RWPE1 (cell line): ENCODE results near the gene KCNQ2.

ENCODE experiments used
- CTCF ChIA-PET: fragments of 350-600 bp; sonication (Branson Sonifier 250); formaldehyde crosslinking; extraction: SDS; loops from one replicate; lab custom pipeline; 2021; lab: Yijun Ruan, JAX
- POLR2A ChIA-PET: fragments of 400-600 bp; formaldehyde crosslinking; extraction: SDS; loops from one replicate; lab custom pipeline; 2020; ENCODE audit warnings: antibody characterized with exemption; ENCODE audit not compliant: low non-redundant PET; lab: Yijun Ruan, JAX
- DNase-seq: peaks from one replicate; pipeline ENCODE4 v3.0.0; 2012; ENCODE audit warnings: low spot score
- H3K27ac ChIP-seq: fragments of 450-650 bp; 2 replicates; pipeline ENCODE4 v1.5.1; 2017
- TF ChIP-seq, protein P1 (sequence below): fragments of 450-650 bp; conservative IDR thresholded peaks from 2 replicates; pipeline ENCODE4 v1.5.1; 2017; ENCODE audit warnings: low read depth, mild to moderate bottlenecking

KCNQ2 gene

DNA sequence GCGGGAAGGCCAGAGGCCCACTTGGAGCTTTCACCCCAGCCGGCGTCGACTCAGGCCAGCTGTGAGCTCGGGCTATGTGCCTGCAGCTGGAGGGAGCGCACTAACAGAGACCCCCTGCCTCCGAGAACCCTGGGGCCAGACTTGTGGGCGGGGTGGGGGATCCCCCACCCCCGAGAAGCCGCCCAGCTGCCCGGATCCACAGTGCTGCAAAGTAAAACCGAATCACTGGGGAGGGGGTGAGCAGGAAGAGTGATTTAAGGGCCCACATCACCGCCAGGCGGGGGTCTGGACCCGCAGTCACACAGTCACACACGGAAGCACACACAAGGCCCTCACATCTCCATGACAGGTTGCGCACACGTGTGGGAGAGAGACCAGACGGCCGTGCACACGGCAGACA is 48.7 kb downstream of the KCNQ2 start:
- no peak for DNase-seq
- no peak overlapping the region for H3K27ac ChIP-seq
- ChIA-PET CTCF (no interaction called here), POLR2A (interaction anchor here (0.6 kb wide), 1 partner anchor 14 kb away, joined by 3 read pairs; no protein-coding TSS in a partner anchor)
- TF ChIP-seq, protein P1, sequence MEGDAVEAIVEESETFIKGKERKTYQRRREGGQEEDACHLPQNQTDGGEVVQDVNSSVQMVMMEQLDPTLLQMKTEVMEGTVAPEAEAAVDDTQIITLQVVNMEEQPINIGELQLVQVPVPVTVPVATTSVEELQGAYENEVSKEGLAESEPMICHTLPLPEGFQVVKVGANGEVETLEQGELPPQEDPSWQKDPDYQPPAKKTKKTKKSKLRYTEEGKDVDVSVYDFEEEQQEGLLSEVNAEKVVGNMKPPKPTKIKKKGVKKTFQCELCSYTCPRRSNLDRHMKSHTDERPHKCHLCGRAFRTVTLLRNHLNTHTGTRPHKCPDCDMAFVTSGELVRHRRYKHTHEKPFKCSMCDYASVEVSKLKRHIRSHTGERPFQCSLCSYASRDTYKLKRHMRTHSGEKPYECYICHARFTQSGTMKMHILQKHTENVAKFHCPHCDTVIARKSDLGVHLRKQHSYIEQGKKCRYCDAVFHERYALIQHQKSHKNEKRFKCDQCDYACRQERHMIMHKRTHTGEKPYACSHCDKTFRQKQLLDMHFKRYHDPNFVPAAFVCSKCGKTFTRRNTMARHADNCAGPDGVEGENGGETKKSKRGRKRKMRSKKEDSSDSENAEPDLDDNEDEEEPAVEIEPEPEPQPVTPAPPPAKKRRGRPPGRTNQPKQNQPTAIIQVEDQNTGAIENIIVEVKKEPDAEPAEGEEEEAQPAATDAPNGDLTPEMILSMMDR, result no peak

- no peak for DNase-seq
- TF ChIP-seq, protein P1, result no peak
- no peak overlapping the region for H3K27ac ChIP-seq
- POLR2A ChIA-PET, result no interaction called here
- CTCF ChIA-PET, result interaction anchor here (0.6 to 1.4 kb wide), 3 partner anchors 23 to 113 kb away, joined by 3 to 4 read pairs (median 3); no protein-coding TSS in a partner anchor
These were observed 49.8 kb downstream of the KCNQ2 start for GRCh38 chr20:63422653-63423052.

DNA sequence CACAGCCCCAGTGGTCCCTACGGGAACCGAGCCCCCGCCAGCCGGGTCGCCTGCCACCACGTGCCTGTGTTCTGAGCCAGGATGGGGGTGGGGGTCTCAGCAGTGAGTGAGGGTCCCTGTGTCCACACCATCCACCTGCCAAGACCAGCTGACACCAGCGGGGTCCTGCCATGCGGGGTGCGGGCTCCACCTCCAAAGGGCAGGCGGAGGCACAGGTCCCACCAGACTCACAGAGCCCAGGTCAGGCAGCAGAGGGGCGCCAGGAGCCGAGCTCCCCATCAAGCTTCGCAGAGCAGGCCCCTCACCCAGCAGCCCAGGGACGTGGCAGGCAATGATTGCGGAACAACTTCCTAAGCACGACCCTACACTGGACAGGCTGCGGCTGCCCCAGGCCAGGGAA is 50.5 kb downstream of the KCNQ2 start:
- CTCF ChIA-PET, result interaction anchor here (0.7 to 1.4 kb wide), 2 partner anchors 74 to 460 kb away, joined by 3 to 4 read pairs; no protein-coding TSS in a partner anchor
- no peak overlapping the region for H3K27ac ChIP-seq
- DNase-seq, result no peak
- TF ChIP-seq, protein P1, result no peak
- POLR2A ChIA-PET, result no interaction called here

GRCh38 chr20:63421094-63421692 is 51.3 kb downstream of the KCNQ2 start:
- DNase-seq, result no peak
- CTCF ChIA-PET, result interaction anchor here (0.7 to 1.4 kb wide), 2 partner anchors 75 to 459 kb away, joined by 3 to 4 read pairs; no protein-coding TSS in a partner anchor
- POLR2A ChIA-PET, result no interaction called here
- TF ChIP-seq, protein P1, result no peak
- no peak overlapping the region for H3K27ac ChIP-seq

DNA sequence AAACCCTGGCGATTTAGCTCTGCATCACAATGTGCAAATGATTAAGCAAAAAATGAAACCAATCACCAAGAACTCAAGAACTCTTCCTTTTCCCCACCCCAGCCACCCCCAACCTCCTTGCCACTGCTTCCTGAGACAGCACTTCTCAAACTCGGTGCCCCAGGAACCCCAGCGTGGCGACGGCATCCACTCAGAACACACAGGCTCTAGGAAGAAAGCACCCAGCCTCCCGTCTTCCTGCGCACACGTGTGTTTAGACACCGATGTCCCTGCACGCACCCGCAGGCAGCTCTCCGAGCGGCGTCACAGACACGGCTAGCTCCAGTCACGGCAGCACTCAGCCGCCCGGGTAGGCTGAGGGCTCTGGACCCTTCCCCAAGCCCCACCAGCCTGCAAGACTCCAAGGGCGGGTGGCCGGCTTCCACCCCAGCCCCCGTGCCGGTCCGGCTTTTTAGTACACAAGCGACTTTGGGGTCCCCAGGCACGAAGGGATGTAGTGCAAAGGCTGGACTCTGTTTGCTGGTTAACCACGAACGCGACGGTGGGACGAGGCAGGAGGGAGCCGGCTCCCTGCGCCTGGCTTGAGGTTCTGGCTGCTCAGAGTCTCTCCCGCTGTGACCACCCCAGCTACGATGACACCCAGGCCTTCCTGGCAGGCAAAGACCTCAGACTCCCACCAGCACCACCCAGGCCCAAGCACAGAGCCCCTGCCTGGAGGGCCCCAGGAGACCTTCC is 51.9 kb downstream of the KCNQ2 start:
- DNase-seq, result no peak
- TF ChIP-seq, protein P1, result no peak
- no peak overlapping the region for H3K27ac ChIP-seq
- ChIA-PET POLR2A (no interaction called here), CTCF (interaction anchor here (0.6 kb wide), 1 partner anchor 76 kb away, joined by 3 read pairs; no protein-coding TSS in a partner anchor)

GRCh38 chr20:63419299-63419698 is 53.2 kb downstream of the KCNQ2 start:
- no peak for DNase-seq
- POLR2A ChIA-PET, result no interaction called here
- TF ChIP-seq, protein P1, result no peak
- H3K27ac ChIP-seq, result no peak overlapping the region
- CTCF ChIA-PET, result interaction anchor here (0.6 kb wide), 1 partner anchor 18 kb away, joined by 3 read pairs; no protein-coding TSS in a partner anchor
